GM12874 (cell line): ENCODE data around the gene THAP8.

Experiments used
- TF ChIP-seq, protein P1 (sequence below): IDR thresholded peaks from 2 replicates; pipeline ENCODE4 v1.5.1; 2011; ENCODE audit warnings: low read depth, mild to moderate bottlenecking, control low read depth, low read length, moderate library complexity; ENCODE audit not compliant: insufficient read depth

The THAP8 gene

GRCh38 chr19:35986664-35987570 lies 67.2 kb downstream of the THAP8 start:
- TF ChIP-seq, protein P1, sequence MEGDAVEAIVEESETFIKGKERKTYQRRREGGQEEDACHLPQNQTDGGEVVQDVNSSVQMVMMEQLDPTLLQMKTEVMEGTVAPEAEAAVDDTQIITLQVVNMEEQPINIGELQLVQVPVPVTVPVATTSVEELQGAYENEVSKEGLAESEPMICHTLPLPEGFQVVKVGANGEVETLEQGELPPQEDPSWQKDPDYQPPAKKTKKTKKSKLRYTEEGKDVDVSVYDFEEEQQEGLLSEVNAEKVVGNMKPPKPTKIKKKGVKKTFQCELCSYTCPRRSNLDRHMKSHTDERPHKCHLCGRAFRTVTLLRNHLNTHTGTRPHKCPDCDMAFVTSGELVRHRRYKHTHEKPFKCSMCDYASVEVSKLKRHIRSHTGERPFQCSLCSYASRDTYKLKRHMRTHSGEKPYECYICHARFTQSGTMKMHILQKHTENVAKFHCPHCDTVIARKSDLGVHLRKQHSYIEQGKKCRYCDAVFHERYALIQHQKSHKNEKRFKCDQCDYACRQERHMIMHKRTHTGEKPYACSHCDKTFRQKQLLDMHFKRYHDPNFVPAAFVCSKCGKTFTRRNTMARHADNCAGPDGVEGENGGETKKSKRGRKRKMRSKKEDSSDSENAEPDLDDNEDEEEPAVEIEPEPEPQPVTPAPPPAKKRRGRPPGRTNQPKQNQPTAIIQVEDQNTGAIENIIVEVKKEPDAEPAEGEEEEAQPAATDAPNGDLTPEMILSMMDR: no peak

DNA sequence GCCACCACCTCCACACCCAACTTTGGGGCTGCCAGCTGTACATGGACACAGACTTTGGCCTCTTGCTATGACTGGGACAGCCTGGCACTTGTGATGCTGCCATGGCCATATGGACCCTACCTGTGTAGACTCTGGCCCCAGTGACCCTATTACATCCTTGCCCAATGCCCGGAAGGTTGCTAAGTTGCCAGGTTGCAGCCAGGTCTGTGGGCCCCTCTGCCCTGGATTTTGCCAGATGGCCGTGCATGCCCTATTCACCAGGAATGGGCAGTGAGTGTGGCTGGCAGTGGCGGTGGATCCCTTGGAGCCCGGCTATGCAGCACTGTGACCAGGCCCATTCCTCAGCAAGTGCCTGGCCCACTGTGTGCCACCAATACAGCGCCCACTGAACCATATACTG lies 68.0 kb downstream of the THAP8 start:
- TF ChIP-seq, protein P1: no peak
